Right lobe of liver (tissue), 4 donors: ENCODE measurements around the gene HNMT.

Source experiments
- POLR2A ChIP-seq: fragments of 450-650 bp; IDR thresholded peaks from one replicate; pipeline ENCODE4 v1.6.1; 2017; ENCODE audit warnings: antibody characterized with exemption, mild to moderate bottlenecking
- TF ChIP-seq, protein P1 (sequence below), 4 donors: fragments of 200-600 bp in 3 of 4; fragments of 450-650 bp in 1 of 4; IDR thresholded peaks; one replicate each; pipeline versions ENCODE4 v1.5.1 to v1.8.0; 2016 to 2022; ENCODE audit warnings: antibody characterized with exemption in 4 of 4, mild to moderate bottlenecking in 2 of 4
- donor health status: DM: no; HTN: no; CAD: no.
- donor health status: DM: no; HTN: no; CAD: no.
- donor health status: DM: no; HTN: yes; CAD: no.

- TF ChIP-seq, protein P1, sequence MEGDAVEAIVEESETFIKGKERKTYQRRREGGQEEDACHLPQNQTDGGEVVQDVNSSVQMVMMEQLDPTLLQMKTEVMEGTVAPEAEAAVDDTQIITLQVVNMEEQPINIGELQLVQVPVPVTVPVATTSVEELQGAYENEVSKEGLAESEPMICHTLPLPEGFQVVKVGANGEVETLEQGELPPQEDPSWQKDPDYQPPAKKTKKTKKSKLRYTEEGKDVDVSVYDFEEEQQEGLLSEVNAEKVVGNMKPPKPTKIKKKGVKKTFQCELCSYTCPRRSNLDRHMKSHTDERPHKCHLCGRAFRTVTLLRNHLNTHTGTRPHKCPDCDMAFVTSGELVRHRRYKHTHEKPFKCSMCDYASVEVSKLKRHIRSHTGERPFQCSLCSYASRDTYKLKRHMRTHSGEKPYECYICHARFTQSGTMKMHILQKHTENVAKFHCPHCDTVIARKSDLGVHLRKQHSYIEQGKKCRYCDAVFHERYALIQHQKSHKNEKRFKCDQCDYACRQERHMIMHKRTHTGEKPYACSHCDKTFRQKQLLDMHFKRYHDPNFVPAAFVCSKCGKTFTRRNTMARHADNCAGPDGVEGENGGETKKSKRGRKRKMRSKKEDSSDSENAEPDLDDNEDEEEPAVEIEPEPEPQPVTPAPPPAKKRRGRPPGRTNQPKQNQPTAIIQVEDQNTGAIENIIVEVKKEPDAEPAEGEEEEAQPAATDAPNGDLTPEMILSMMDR (IDR thresholded peaks at IDR 0.05) = no peak
- TF ChIP-seq POLR2A = no peak
Measured at GRCh38 chr2:137959166-137959565, 5.1 kb upstream of the HNMT start.
